DMS 273 treated with DMSO at 0.1 percent for 48 hours (cell line): ENCODE results near the gene HOXA5.
A peak's percentile ranks its signal among the peaks of the same experiment; 100 is the strongest.

ENCODE experiments used
- DNase-seq: peaks from one replicate; lab custom pipeline; 2025; lab: John Stamatoyannopoulos, UW

The HOXA5 gene

GRCh38 chr7:27170426-27171324 lies 27.2 kb upstream of the HOXA5 start:
- DNase-seq: no peak

- peak; percentile 72 for DNase-seq
Observed at GRCh38 chr7:27169658-27170425, 26.4 kb upstream of the HOXA5 start.

- DNase-seq: peak; percentile 71
Observed at GRCh38 chr7:27168265-27168947, 24.9 kb upstream of the HOXA5 start.

- DNase-seq: no peak
Observed at GRCh38 chr7:27167916-27168264, 24.4 kb upstream of the HOXA5 start.

DNA sequence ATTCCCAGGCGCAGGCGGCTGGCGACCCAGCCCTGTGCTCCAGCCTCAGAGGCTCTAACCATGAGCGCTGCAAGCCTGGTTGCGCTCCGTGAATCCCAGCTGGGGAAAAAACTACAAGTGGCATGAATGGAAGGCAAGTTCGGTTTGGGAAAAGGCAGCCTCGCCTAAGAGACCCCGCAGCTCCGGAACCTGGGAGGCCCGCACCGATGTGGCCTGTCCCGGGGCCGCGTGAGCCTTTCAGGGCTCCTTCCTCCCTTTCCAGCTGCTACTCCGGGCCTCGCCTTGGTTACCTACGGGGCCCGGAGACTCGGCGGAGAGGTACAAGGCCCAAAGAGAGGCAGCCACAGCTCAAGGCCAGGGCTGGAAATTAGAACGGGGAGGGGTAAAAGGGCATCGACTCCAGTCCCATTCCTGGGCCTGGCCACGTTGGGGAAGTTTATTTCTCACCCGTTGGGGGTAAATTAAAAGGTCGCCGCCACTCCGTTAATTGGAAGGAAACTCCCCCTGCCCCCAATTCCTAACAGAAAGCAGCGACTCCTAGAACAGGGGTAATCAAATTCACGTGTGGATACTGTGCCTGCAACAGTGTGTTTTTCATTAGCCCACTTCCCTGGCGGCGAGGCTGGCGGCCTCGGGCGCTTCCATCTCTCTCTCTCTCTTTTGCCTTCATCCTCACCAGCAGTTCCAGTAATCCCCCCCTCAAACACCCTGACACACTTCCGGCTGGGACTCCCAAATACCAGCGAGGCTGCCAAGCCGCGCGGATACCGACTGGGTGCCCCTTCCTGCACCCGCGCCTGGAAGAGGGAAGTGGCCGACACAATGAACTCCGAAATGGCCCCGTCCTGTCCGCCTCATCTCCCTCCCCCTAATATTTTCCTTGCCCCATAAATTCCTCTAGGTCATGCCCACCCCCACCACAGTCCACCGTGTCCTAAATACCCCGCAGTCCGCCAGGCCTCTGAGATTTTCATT lies 23.3 kb upstream of the HOXA5 start:
- peak; percentile 54 for DNase-seq

GRCh38 chr7:27165996-27166530 lies 22.6 kb upstream of the HOXA5 start:
- DNase-seq: no peak

DNA sequence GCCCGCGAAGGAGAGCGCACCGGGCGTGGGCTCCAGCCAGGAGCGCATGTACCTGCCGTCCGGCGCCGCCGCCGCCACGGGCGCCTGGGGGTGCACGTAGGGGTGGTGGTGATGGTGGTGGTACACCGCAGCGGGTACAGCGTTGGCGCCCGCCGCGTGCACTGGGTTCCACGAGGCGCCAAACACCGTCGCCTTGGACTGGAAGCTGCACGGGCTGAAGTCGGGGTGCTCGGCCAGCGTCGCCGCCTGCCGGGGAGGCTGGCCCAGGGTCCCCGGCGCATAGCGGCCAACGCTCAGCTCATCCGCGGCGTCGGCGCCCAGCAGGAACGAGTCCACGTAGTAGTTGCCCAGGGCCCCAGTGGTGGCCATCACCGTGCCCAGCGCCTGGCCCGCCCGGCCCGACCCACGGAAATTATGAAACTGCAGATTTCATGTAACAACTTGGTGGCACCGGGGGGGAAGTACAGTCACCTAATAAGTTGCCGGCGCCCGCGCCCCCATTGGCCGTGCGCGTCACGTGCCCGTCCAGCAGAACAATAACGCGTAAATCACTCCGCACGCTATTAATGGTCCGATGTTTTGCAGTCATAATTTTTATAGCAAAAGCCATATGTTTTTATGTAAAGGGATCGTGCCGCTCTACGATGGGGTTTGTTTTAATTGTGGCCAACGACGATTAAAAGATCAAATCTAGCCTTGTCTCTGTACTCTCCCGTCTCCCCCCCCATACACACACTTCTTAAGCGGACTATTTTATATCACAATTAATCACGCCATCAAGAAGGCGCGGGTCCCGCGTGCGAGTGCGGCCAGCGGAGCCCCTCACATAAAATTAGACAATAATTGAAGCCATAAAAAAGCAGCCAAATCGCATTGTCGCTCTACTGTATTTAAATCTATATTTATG lies 21.9 kb upstream of the HOXA5 start, which contains the start of gene HOXA9:
Gene HOXA9, minus strand, starts transcription at position 449 of the 907 bp plus-strand sequence. Its CDS starts 80 bp downstream, at position 369.
- peak; percentile 88 for DNase-seq

GRCh38 chr7:27164367-27165088 lies 21.0 kb upstream of the HOXA5 start:
- no peak for DNase-seq

- no peak for DNase-seq
Observed at GRCh38 chr7:27164045-27164366, 20.5 kb upstream of the HOXA5 start.

DNA sequence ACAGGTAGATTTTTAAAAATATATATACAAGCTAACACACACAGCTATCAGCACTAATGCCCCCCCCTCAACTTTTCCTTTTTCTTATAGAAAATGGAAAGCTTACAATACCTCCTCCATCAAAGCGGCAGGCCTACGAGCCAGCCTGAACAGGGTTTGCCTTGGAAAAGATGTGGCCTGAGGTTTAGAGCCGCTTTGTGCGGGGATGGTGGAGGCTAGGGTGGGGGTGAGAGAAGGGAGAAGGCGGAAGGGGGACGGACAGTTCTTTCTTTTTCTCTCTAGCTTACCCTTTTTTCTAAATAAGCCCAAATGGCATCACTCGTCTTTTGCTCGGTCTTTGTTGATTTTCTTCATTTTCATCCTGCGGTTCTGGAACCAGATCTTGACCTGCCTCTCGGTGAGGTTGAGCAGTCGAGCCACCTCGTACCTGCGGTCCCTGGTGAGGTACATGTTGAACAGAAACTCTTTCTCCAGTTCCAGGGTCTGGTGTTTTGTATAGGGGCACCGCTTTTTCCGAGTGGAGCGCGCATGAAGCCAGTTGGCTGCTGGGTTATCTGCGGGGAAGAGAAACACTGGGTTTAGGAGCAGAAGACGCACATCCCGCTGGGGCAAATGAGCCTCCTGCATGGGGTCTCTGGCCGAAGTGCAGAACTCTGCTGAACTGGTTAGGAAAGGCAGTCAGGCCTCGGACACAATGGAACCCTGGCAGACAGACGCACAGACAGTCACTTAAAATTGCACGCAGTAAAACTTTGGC lies 20.0 kb upstream of the HOXA5 start:
- DNase-seq: no peak

DNA sequence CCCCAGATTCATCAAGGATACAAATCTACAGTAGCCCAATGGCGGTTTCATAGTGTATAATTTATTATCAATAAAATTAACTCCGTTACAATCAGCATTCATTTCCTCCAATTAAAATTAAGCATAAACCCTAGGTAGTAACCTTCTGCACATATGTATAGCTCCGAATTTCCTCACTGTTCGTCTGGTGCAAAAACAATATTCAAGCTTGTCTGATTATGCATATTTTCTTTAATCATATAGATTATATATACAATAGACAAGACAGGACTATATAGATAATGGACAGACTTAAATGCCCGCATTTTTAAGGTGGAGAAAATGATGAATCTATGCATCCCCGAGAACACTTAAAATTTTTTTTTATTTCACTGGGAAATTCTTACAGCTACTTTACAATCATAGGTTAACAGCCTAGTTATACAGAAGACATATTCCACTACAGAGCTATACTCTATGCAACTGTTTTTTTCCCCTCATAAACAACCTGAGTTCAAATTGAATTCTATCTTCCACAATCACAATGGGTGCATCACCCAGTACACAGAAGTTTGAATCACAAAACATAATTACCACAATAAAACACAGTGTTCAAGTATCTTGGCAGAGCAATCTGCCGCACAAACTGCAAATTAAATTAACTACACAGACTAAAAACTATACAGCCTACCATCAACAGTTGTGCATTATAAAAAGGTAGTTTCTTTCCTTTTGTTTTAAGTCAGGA lies 19.2 kb upstream of the HOXA5 start:
- DNase-seq: no peak

GRCh38 chr7:27161721-27162560 lies 18.5 kb upstream of the HOXA5 start:
- DNase-seq: no peak

- no peak for DNase-seq
Observed at GRCh38 chr7:27161214-27161720, 17.8 kb upstream of the HOXA5 start.

DNA sequence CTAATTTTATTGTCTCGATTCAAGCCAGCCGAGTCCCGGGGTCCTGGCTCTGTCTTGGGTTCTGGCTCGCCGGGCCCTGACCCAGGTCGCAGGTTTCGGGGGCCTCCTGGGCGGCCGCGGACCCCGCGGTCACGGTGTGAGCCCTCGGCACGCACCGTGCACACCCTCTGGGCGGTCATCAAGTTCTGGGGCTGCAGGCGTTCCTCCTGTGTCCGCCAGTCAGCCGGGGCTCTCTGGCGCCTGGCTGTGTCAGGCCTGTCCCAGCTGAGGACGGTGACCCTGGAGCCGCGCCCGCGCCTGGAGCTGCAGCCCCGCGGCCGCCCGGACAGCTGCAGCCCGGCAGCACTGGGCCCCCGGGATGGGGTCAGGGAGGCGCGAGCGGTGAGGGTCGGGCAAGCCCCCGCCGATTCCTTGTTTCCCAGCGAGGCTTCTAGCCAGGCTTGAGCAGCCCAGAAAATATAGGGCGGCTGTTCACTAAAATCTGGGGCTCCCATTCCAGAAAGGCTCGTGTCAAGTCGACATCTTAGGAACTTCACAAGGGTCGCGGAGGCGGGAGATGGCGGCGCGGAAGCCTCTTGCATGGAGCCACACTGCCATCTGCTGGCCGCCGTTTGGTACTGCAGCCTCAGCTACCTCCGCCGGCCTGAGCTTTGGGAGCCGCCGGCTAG lies 17.2 kb upstream of the HOXA5 start:
- peak; percentile 79 for DNase-seq

DNA sequence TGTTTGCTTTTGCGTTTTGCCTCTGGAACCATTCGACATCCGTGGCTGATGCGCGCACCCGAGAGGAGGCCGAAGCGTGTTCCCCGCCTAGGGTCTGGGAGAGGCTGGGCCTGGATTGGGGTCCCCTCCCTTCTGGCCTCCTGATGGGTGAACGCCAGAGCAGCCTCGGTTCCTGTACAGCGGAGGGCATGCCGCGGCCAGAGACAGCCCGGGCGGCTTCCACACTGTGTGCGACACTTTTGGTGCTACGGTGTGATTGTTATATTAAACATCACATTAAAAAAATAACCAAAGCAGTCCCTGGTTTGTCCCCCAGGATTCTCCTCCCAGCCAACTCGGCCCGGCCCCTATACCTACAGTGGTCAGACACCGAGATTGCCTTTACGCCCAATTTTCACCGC lies 16.7 kb upstream of the HOXA5 start:
- no peak for DNase-seq
